LNCaP clone FGC (cell line): Measurements from ENCODE around the gene ANO4.

Experiments
- DNase-seq: peaks from one replicate; pipeline ENCODE4 v3.0.0-alpha.2; 2011; ENCODE audit warnings: low read depth
- H3K4me3 ChIP-seq: 2 replicates; pipeline ENCODE4 v1.5.1; 2011; ENCODE audit warnings: mild to moderate bottlenecking, low read depth, low read length, control low read depth
- TF ChIP-seq, protein P1 (sequence below): IDR thresholded peaks from 2 replicates; pipeline ENCODE4 v1.5.1; 2012; ENCODE audit warnings: mild to moderate bottlenecking; ENCODE audit not compliant: control insufficient read depth, insufficient read depth; ENCODE audit errors: extremely low read depth

The ANO4 gene

DNA sequence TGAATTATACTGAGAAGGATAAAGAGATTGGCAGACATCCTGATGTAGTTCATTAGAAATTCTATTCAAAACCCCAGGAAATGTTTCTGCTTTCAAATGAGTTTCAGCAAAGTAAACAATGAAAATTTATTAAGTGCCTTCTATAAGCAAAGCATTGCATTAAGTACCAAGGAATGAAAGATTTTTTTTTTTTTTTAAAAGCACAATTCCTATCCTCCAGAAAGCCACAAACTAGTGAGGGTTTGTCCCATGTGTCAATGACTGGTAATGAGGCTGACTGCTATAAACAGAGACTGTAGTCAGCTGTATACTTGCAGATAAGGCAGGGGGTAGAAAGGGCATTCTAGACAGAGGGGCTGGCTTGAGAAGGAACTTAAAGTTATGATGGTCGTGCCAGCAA is 6.7 kb downstream of the ANO4 start:
- TF ChIP-seq, protein P1, sequence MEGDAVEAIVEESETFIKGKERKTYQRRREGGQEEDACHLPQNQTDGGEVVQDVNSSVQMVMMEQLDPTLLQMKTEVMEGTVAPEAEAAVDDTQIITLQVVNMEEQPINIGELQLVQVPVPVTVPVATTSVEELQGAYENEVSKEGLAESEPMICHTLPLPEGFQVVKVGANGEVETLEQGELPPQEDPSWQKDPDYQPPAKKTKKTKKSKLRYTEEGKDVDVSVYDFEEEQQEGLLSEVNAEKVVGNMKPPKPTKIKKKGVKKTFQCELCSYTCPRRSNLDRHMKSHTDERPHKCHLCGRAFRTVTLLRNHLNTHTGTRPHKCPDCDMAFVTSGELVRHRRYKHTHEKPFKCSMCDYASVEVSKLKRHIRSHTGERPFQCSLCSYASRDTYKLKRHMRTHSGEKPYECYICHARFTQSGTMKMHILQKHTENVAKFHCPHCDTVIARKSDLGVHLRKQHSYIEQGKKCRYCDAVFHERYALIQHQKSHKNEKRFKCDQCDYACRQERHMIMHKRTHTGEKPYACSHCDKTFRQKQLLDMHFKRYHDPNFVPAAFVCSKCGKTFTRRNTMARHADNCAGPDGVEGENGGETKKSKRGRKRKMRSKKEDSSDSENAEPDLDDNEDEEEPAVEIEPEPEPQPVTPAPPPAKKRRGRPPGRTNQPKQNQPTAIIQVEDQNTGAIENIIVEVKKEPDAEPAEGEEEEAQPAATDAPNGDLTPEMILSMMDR: no peak
- DNase-seq: no peak
- H3K4me3 ChIP-seq: no peak overlapping the region

DNA sequence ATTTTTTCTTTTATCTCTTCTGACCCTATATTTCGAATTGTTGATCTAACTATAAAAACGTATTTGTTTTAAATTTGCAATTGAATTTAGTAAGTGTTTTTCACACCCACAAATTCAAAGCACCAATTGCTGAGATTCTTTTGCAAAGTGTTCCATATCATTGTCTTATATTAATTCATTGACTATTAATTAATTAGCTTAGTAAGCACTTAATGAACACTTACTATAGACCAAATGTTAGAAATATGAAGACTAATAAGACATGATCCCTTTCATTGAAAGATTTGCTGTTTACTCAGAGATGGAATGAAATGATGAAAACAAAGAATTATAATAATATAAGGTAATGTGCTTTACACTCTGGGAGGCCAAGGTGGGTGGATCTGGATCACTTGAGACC is 14.2 kb downstream of the ANO4 start:
- TF ChIP-seq, protein P1: no peak
- DNase-seq: no peak
- no peak overlapping the region for H3K4me3 ChIP-seq

DNA sequence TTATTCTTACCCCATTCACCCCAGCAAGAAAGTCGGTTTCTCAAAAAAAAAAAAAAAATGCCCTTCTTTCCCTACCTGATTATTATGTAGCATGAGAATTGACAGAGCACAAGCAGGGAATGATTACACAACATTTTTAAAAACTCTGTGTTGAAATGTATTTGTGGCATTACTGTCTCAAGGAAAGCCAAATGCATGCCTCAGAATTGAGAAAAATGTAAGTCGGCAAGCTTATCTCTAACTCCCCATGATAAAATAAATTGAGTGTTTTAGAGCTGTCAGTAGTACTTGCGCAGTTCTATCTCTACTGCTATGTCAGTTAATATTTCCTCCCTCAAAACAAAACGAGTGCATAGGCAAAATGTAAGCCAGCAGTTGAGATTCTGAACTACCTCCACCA is 25.7 kb downstream of the ANO4 start:
- no peak overlapping the region for H3K4me3 ChIP-seq
- DNase-seq: no peak
- TF ChIP-seq, protein P1: no peak

DNA sequence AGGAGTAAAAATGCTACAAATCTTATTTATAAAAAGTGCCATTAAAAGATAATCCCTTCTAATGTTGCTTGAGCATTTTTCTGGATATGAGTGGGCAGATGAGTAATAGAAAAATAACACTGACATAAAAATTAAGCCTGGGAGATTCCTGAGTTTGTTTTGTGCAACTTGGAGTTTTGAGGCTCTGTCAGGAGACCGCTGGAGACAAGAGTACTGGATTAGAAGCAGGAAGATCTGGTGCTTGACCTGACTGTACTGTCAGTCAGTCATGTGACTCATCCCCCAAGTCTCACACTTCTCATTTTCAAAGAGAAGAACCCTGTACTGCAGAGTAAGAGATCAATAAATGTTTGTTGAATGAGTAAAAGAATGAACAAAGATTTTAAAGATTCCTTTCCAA is 29.4 kb downstream of the ANO4 start:
- no peak for DNase-seq
- H3K4me3 ChIP-seq: no peak overlapping the region
- TF ChIP-seq, protein P1: no peak

DNA sequence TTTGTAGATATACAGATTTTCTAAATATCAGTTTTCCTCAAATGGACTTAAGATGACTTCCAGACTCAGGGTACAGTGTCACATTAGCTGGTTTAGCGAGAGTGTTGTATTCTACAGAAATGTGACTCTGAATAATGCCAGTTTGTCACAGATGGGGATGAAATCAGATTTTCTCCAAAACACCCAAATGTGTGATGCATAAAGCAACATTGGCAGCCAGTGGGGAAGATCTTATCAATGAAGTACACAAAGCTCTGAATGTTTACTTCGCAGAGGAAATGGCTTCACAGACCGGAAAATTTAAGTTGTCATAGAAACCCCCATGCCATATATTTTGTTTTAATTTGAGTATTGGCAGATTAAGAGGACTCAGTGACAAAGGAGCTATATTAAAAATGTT is 29.9 kb downstream of the ANO4 start:
- no peak for DNase-seq
- no peak overlapping the region for H3K4me3 ChIP-seq
- TF ChIP-seq, protein P1: no peak

DNA sequence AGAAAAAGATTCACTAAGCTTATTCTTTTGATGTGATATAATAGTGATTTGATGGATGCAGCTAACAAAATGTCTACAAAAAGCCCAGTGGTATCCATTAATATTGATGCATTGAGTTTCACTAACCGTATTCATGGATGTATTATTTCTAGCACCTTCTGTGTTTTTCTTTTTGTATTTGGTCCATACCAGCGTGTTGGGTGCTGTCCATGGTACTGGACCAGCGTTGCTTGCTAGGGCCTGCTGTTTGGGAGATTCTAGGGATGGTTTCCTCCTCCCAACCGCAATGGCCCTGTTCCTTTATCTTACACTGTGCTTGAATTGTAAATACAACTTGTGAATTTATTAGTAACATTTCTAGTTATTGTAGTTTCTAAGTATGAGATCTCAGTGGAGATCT is 31.7 kb downstream of the ANO4 start:
- DNase-seq: peak; percentile 13
- no peak overlapping the region for H3K4me3 ChIP-seq
- TF ChIP-seq, protein P1: no peak

DNA sequence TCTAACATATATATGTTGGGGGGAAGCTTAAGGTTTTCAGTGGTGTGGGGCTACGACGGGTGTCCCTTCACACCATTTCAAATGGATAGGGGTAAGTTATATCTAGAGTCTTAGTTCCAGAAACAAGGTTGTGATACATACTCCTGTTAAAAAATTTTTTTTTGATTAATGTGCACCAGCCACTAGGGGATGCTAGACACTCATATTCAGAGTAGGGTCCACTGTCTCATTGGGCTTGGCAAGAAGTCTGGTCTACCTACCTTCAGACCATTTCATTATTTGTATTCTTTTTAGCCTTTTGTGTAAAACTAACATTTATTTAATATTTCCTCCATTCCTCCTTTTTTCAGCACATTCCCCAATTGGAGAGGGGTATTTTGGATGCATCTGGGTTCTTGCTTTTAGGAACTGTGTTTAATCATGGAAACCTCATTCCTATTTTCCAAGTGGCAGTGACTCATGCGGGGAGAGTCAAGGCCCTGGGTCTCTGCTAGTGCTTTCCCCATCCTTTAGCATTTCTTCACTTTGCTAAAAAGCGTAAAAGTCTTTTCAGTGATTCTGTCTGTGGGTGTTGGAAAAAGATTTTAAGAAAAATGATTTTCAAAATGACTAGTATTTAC is 33.4 kb downstream of the ANO4 start:
- TF ChIP-seq, protein P1: peak; percentile 81

More for the DNA sequence above, 33.4 kb downstream of the ANO4 start:
- peak; percentile 14 for DNase-seq
- H3K4me3 ChIP-seq: no peak overlapping the region
